Nucleus accumbens (tissue), 56 donors: ENCODE measurements around the gene ANXA9.

ENCODE experiments used
- DNase-seq, 56 donors: peaks; one replicate each; lab custom pipeline; 2025; lab: John Stamatoyannopoulos, UW

The ANXA9 gene, protein sequence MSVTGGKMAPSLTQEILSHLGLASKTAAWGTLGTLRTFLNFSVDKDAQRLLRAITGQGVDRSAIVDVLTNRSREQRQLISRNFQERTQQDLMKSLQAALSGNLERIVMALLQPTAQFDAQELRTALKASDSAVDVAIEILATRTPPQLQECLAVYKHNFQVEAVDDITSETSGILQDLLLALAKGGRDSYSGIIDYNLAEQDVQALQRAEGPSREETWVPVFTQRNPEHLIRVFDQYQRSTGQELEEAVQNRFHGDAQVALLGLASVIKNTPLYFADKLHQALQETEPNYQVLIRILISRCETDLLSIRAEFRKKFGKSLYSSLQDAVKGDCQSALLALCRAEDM

DNA sequence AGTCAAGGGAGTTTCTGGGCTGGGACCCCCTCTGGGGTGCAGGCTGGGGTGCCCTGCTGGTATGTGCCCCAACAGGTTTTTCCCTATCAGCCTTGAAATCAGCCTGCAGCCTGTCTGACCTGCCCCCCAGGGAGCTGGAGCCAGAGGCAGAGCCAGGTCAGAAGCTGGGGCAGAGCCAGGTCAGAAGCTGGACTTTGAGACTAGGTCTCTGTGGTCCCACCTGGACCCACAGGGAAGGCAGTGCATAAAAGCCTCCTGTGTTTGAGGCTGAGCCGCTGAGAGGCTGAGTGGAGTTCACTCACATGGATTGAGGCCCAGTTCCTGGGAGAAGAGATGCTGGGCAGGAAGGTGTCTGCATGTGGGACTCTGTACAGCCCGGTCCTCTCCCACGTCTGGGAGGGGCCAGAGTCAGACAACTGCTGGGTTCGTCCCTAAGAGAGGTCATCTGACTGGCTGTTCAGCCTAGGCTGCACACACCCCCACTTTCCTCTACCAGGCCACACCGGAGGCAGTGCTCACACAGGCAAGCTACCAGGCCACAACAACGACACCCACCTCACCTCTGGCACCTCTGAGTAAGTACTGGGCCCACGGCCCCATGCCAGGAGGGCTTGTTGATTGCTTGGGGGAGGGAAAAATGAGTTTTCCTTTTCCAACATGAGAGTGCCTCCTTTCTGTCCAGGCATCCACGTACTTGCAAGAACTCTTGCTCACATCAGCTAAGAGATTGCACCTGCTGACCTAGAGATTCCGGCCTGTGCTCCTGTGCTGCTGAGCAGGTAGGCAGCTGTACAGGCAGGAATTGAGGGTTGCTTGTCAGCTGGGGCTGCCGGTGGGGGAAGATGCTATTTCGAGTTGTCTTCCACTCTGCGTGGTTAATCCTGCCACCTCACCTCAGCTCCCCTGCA, at the start of gene ANXA9:
TSS of gene ANXA9 (plus strand) at position 488 of the 908 bp plus-strand sequence. CDS start 814 bp downstream, outside the sequence.
- no peak for DNase-seq

DNA sequence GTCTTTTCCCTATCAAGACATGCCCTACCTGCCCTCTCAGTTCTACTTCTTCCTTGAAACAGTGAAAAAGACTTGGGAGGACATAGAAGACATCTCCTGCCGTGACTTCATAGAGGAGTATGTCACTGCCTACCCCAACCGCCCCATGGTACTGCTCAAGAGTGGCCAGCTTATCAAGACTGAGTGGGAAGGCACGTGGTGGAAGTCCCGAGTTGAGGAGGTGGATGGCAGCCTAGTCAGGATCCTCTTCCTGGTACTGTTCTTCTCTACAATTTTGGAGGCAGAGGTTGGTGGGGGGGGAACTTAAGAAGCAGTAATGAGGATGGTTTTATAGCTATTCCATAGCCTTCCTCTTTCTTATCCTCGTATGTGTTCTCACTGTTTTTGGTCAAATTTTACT, 37.2 kb upstream of the ANXA9 start:
- DNase-seq = no peak

DNA sequence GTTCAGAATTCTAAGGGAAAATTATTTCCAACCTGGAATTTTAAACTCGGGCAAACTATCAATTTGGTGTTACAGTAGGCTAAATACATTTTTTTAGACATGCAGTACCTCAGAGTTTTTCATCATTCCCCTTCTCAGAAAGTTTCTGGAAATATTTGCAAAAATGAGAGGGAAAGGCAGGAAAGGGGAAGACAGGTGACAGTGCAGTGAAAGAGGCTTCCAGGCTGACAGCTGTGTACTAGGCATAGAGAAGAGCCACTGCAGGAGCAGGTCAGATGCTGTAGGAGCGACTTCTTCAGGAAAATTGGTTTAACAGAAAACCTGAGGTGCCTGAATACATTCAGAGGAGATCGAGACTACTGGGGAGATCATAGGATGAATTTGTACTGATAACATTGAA, 27.4 kb upstream of the ANXA9 start:
- DNase-seq = no peak

DNA sequence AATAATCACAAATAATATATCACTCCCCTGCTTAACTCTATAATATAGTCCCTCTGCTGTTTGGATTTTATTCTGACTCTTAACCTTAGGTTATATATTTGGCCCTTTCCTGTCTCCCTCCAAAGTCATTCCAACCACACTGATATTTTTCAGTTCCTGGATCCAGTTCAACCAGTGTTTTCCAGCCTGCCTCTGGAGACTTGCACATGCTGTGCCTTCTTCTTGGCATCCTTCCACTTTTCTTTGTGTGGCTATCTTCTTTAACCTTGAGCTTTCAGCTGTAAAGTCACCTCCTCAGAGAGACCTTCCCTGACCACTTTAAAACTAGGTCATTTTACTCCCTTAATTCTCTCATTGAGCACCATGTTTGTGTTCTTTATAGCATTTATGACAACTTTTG, 26.8 kb upstream of the ANXA9 start:
- no peak for DNase-seq

DNA sequence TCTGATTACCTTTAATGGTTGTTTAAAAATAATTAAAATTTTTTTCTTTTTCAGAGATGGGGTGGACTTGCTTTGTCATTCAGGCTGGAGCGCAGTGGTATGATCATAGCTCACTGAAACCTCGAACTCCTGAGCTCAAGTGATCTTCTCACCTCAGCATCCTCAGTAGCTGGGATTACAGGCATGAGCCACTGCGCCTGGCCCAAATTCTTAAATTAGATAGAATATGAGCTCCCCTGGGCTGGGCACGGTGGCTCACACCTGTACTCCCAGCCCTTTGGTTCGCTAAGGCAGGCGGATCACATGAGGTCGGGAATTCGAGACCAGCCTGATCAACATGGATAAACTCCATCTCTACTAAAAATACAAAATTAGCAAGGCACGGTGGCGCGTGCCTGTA, 24.4 kb upstream of the ANXA9 start:
- no peak for DNase-seq

DNA sequence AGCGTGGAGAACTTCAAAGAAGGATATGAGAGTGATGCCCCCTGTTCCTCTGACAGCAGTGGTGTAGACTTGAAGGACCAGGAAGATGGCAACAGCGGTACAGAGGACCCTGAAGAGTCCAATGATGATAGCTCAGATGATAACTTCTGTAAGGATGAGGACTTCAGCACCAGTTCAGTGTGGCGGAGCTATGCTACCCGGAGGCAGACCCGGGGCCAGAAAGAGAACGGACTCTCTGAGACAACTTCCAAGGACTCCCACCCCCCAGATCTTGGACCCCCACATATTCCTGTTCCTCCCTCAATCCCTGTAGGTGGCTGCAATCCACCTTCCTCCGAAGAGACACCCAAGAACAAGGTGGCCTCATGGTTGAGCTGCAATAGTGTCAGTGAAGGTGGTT, 21.4 kb upstream of the ANXA9 start:
- DNase-seq = no peak

DNA sequence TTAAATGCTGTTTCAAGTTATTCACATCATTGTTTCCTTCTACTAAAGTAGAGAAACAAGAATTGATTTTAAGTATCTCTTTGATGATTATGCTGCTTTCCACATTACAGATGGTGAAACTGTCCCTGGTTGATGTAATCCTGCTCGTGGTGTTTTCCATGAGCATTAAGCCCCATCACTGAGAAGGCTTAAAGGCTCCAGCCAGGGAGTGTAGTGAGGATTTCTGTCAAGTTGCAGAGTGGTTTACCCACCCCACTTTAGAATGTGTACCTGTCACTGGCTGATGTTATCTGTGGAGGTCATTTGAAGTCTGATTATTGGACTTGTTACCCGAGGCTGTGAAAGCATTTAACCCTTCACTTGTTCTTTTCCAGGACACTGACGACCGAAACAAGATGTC, 20.3 kb upstream of the ANXA9 start:
- DNase-seq = no peak

DNA sequence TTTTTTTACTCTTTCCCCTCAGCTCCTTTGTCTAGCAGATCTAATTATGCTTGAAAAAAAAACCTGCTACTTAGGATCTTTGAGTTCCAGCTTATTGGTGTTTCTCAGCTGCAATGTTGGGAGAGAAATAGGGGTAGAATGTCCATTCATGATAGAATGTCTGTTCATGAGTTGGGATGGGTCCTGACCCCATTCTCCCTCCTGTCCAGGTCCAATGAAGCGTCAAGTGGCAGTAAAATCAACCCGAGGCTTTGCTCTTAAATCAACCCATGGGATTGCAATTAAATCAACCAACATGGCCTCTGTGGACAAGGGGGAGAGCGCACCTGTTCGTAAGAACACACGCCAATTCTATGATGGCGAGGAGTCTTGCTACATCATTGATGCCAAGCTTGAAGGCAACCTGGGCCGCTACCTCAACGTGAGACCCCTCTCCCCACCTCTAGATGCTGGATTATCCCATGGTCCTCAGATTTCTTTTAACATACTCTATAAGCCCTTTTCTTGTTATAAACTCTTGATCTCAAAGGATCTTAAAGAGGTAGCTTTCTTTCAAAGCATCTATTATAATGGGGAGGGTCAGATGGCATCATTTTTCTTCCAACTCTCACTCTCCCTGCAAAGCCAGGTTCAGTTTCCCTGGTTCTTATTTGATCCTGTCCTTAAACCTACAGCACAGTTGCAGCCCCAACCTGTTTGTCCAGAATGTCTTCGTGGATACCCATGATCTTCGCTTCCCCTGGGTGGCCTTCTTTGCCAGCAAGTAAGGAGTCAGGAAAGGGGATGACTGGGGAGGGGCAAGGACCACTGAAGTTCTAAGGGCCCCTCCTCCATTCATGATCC, 18.6 kb upstream of the ANXA9 start:
- DNase-seq = no peak

DNA sequence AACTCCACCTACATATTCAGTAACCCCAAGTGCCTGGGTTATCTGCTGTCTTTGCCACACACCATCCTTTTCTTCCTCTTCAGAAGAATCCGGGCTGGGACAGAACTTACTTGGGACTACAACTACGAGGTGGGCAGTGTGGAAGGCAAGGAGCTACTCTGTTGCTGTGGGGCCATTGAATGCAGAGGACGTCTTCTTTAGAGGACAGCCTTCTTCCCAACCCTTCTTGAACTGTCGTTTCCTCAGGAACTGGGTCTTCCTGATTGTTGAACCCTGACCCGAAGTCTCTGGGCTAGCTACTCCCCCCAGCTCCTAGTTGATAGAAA, 18.0 kb upstream of the ANXA9 start:
- no peak for DNase-seq

DNA sequence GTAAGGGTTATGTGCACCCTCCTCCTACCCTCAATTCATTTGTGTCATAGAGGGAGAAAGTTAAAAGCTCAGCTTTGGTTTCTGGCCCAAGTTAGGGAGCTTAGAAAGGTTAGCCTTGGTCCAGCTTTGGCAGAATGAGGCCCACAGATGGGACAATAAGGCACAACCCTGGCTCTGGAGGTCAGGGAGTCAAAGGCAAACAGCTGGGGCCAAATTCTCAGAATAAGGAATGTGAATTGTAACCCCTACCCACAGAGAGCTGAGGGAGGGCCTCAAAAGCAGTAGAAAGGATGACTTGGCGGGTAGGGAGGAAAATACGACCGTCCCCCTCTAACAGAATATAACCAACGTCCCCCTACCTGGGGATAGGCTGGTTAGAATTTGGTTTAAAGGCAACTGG, 16.5 kb upstream of the ANXA9 start:
- no peak for DNase-seq

DNA sequence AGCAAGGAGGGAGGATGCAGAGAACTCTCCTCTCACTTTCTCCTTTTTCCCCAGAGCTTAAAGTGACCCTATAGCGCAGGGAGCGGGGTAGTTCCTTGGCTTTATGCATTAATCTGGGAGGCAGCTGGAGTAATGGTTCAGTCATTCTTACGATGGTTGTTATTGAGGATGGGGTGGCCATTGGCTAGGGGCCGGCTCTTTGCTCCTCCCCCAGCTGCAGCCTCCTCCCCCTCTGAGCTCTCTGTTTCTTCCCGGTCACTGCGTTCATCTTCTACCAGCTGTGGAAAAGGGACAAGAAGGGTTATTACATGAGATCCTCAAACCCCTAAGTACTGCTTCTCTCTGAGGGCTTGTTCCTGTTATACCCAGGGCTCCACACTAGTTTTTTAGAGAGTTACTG, 16.1 kb upstream of the ANXA9 start:
- peak in 20 of 56 donors; percentile 5 to 41 (median 17) for DNase-seq

DNA sequence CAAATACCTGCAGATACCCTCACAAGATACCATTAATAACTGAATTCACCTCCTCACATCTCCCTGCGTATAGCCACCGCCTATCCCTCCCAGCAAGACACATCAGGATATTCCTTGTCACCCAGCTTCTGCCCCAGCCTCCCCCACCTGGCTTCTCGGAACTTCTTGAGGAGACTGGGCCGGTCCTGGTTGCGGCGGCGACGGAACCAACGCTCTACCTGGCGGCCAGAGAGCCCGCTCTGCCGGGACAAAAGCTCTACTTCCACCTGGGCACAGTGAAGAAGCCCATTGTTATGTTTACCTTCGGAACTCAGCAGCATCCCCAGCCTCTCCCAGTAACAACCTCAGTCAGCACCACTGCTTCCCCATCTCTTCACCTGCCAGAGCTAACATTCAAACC, 14.2 kb upstream of the ANXA9 start:
- no peak for DNase-seq

DNA sequence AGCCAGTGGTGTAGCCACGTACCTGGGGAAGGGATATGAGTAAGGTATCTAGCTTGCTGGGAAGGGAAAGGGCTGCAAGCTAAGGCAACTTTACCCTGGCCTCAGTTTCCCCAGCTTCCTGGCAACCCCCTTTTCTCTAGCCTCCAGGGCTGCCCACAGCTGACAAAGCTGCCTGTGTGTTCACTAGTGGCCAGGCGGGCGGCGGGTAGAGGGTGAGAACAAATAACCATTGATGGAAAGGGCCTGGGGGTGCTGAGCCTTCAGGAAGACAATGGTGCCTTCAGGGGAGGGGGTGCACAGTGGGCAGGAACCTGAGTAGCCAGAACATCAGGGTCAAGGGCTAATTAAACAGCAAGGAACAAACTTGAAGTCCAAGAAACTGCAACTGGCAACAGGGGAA, 13.6 kb upstream of the ANXA9 start:
- DNase-seq = peak in 49 of 56 donors; percentile 18 to 87 (median 62)

DNA sequence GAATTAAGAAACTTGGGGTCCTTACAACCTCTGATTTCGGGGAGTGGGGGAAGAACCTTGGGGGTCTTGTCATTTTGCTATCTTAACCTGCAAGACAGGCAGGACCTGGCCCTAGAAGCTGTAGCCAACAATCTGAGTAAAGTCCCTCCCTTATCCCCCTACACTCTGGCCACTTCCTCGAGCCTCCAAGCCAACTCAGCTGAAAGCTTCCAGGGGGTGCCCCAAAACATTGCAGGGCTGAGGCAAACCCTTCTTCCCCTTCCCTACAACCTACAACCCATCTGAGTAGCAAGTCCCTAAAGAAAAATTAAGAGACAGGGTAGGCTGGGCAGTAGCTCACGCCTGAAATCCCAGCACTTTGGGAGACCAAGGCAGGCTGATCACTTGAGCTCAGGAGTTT, 12.5 kb upstream of the ANXA9 start:
- no peak for DNase-seq

DNA sequence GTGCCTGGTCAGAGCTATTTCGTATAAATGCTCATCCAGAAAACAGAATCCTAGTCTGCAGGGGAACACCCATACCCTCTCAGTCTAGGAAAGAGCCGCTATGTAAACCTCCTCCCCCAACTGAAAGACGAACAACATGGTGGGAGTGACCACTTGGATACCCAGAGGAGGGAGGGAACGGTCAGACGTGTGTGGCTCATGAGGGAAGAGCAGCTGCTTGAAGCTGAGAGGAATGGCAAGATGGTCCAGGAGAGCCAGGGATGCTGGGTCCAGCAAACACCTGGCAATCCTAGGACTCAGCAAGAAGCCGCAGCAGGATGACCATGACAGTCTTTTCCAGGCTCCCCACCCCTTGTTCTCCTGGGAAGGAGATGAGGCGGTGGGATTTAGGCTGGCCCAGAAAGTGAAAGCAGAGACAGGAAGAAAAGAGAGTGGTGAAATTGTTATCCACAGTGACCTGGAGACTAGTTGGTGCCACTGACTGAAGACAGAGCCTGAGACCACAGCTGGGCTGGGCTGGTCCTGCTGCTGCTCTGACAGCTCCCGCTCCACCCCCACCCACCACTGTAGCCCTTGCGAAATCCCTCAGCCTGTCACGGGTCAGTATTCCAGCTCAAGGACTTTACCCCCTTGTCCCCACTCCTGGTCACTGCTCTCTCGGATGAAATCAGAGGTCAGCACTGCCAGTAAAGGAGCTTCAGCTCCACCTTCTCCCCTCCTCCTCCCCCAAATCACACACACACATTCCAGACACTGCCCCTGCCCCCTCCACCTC, 11.1 kb upstream of the ANXA9 start:
- DNase-seq = peak in 25 of 56 donors; percentile 5 to 47 (median 22)

DNA sequence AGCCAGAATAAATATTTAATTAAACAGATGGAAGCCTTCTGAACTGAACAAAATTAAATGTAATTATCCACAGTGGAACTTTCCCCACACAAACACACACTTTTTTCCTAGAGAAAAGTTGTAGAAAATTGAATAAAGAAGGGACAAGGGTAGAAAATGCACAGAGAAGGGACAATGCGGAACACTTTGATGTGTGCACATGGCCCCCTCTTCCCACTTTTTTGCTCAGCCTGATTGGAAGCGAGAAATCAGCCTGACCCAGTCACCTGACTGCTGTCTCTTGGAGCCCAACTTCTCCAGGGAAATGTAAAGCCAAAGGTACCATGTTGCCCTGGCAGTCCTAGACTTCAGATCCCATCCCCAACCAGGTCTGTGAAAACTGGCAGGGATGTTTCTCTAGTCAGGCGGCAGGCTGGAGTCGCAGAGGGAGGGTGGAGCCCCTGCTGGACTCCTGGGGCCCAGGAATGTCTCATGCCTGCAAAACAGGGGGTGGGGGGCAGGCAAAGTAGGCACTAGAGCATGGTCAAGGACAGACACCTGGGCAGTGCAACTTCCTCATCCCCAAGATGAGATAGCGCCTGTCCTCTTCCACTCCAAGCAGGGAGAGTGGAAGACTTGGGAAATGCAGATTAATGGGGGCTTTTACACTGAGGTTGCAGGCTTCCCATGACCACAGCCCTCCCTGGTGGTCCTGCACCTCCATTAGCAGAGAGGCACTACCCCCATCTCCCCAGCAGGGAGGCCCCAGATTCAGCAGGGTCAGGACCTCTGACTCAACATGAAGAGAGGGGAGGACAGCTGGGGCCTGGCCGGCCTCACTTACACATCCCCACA, 10.3 kb upstream of the ANXA9 start:
- peak in 6 of 56 donors; percentile 3 to 21 (median 9) for DNase-seq

DNA sequence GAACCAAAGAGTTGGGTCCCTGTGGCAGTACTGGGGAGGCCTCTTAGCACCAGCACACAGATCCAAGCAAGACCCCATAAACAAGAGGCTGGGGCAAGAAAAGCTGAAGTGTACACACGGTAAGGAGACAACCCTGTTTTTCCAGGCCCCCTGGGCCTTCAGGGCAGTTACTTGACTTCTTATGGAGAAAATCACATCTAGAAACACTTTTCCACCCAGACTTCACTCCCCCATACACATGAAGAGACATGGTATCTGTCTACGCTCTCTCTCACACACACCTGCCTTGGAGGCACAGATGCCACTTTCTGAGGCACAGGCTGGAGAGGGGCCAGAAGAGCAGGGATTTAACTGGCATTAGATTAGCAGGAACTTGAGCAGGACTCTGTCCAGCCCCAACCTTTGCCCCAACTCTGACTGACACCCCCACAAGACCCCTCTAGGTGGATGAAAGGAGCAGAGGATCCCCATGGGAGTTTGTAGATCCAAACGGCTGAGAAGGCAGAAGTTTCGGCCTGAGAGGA, 9.6 kb upstream of the ANXA9 start:
- no peak for DNase-seq

DNA sequence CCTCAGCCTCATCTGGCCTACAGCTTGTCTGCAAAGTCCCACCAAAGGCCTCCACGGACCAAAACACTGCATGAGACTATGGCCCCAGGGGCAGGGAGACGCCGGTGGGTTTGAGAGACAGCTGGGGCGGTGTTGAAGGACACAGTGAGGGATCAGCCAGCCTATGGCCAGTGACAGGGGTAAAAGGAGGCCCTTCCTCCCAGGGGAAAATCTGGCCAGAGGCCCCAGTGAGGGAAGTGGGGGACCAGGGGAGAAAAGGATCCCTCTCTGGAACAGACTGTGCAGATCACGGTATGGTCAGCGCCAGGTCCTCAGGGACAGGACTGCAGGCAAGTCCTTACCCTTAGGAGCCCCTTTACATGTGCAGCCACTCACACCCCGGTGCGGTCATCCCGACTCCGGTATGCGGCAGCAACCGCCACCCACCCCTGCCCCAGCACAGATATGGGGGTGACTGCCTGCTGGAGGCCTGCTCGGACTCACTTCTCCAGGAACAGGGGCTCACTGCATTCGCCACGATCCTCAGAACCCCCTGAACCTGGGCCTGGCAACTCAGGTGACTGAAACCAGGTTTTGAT, 8.7 kb upstream of the ANXA9 start:
- DNase-seq = peak in 7 of 56 donors; percentile 27 to 53 (median 38)
